ENCODE measurements around the gene ARHGAP25.

The ARHGAP25 gene

GRCh38 chr2:68828887-68829708 is 94.5 kb downstream of the ARHGAP25 start:
- peak overlapping the region; percentile 44 for H3K4me3 ChIP-seq
- H3K27ac ChIP-seq: peak overlapping the region; percentile 88 to 92
- peak; percentile 97 for DNase-seq (ENCODE audit: low spot score)
- no peak for TF ChIP-seq CTCF (IDR thresholded peaks at IDR 0.05)

- no peak for TF ChIP-seq CTCF (IDR thresholded peaks at IDR 0.05)
- Histone ChIP-seq H3K27ac (peak overlapping the region; percentile 88 to 92), H3K4me3 (peak overlapping the region; percentile 44)
- no peak for DNase-seq (ENCODE audit: low spot score)
Observed at GRCh38 chr2:68829749-68830148, 95.1 kb downstream of the ARHGAP25 start.

GRCh38 chr2:68831686-68832232 is 97.1 kb downstream of the ARHGAP25 start:
- TF ChIP-seq CTCF (IDR thresholded peaks at IDR 0.05): no peak
- H3K27ac ChIP-seq: peak overlapping the region; percentile 92 to 93
- peak overlapping the region; percentile 21 for H3K4me3 ChIP-seq
- no peak for DNase-seq (ENCODE audit: low spot score)

- DNase-seq (ENCODE audit: low spot score): peak; percentile 89
- Histone ChIP-seq H3K4me3 (peak overlapping the region; percentile 21), H3K27ac (peak overlapping the region; percentile 92 to 93)
- no peak for TF ChIP-seq CTCF (IDR thresholded peaks at IDR 0.05)
Observed at GRCh38 chr2:68832233-68832869, 97.7 kb downstream of the ARHGAP25 start.

GRCh38 chr2:68833162-68833561 is 98.6 kb downstream of the ARHGAP25 start:
- H3K27ac ChIP-seq: peak overlapping the region; percentile 92 to 93
- no peak for DNase-seq (ENCODE audit: low spot score)

GRCh38 chr2:68834737-68835376 is 100.2 kb downstream of the ARHGAP25 start:
- peak overlapping the region in 1 of 2 donors; percentile 47 for H3K27ac ChIP-seq
- no peak for DNase-seq (ENCODE audit: low spot score)
- no peak for TF ChIP-seq CTCF (IDR thresholded peaks at IDR 0.05)
- no peak overlapping the region for H3K4me3 ChIP-seq

More at GRCh38 chr2:68833162-68833561, 98.6 kb downstream of the ARHGAP25 start:
- no peak overlapping the region for H3K4me3 ChIP-seq
- no peak for TF ChIP-seq CTCF (IDR thresholded peaks at IDR 0.05)

All from coronary artery (tissue), 2 donors.